Neural cell (in vitro differentiated cells): Measurements from ENCODE around the gene C11orf42. TPM values are rescaled to one million over a fixed set of nuclear protein-coding genes. Genes with fewer than 3 reads are reported as not detected.

Source experiments
- H2AFZ ChIP-seq: fragments of 200-600, 300-800 bp; sonication (generic), shearing (Covaris generic); 2 replicates; pipeline ENCODE4 v1.6.0; 2014; ENCODE audit warnings: low read depth, mild to moderate bottlenecking, antibody characterized with exemption, low read length, moderate library complexity
- H3F3A ChIP-seq: fragments of 200-600 bp; shearing (Covaris generic); 2 replicates; pipeline ENCODE4 v1.6.1; 2016; ENCODE audit warnings: mild to moderate bottlenecking, moderate library complexity, mixed read lengths, antibody characterized with exemption, low read length; ENCODE audit not compliant: insufficient read depth, poor library complexity, severe bottlenecking
- H3K27ac ChIP-seq: fragments of 200-600, 300-800 bp; sonication (generic), shearing (Covaris generic); 2 replicates; pipeline ENCODE4 v1.5.1; 2014; ENCODE audit warnings: mild to moderate bottlenecking, low read length, moderate library complexity
- H3K27me3 ChIP-seq: fragments of 300-800, 200-600 bp; sonication (generic), shearing (Covaris generic); 2 replicates; pipeline ENCODE4 v1.6.0; 2014; ENCODE audit warnings: mild to moderate bottlenecking, low read depth, low read length, moderate library complexity; ENCODE audit not compliant: insufficient read depth
- H3K36me3 ChIP-seq: fragments of 300-800, 200-600 bp; sonication (generic), shearing (Covaris generic); 2 replicates; pipeline ENCODE4 v1.5.1; 2014; ENCODE audit warnings: mild to moderate bottlenecking, antibody characterized with exemption, low read length, moderate library complexity; ENCODE audit not compliant: insufficient read depth
- H3K4me2 ChIP-seq: fragments of 300-800, 200-600 bp; sonication (generic), shearing (Covaris generic); 2 replicates; pipeline ENCODE4 v1.6.0; 2014; ENCODE audit warnings: mild to moderate bottlenecking, low read length
- H3K4me3 ChIP-seq: fragments of 300-800, 200-600 bp; sonication (generic), shearing (Covaris generic); 2 replicates; pipeline ENCODE4 v1.5.1; 2014; ENCODE audit warnings: mild to moderate bottlenecking, low read length, moderate library complexity
- H3K79me2 ChIP-seq: fragments of 200-600 bp; shearing (Covaris generic); replicated peaks from 2 replicates; pipeline ENCODE4 v1.6.0; 2014; ENCODE audit warnings: mild to moderate bottlenecking, low read length, moderate library complexity; ENCODE audit not compliant: insufficient read depth
- H3K9ac ChIP-seq: fragments of 300-800, 200-600 bp; sonication (generic), shearing (Covaris generic); 2 replicates; pipeline ENCODE4 v1.6.1; 2016; ENCODE audit warnings: mild to moderate bottlenecking, low read length, mixed read lengths
- H3K9me2 ChIP-seq: fragments of 200-600 bp; shearing (Covaris generic); 2 replicates; pipeline ENCODE4 v1.6.1; 2016; ENCODE audit warnings: mild to moderate bottlenecking, low read length, mixed read lengths; ENCODE audit not compliant: insufficient read depth
- H3K9me3 ChIP-seq: fragments of 200-600, 300-800 bp; sonication (generic), shearing (Covaris generic); 2 replicates; pipeline ENCODE4 v1.6.1; 2016; ENCODE audit warnings: mild to moderate bottlenecking, mixed run types, low read length, moderate library complexity, mixed read lengths
- H4K20me1 ChIP-seq: fragments of 200-600 bp; shearing (Covaris generic); 2 replicates; pipeline ENCODE4 v1.6.1; 2016; ENCODE audit warnings: mild to moderate bottlenecking, mixed run types; ENCODE audit not compliant: insufficient read depth
- CTCF ChIP-seq: fragments of 450-650 bp; IDR thresholded peaks from 2 replicates; pipeline ENCODE4 v1.5.1; 2014; ENCODE audit warnings: antibody characterized with exemption, mild to moderate bottlenecking, moderate library complexity; ENCODE audit not compliant: poor library complexity, severe bottlenecking
- EP300 ChIP-seq: fragments of 450-650 bp; conservative IDR thresholded peaks from 2 replicates; pipeline ENCODE4 v1.6.1; 2014; ENCODE audit warnings: antibody characterized with exemption, mild to moderate bottlenecking, moderate library complexity; ENCODE audit not compliant: poor library complexity, severe bottlenecking
- EZH2 ChIP-seq: fragments of 200-600, 300-800 bp; shearing (Covaris generic), sonication (generic); IDR thresholded peaks from 2 replicates; pipeline ENCODE4 v1.6.1; 2014; ENCODE audit warnings: antibody characterized with exemption, low read length, borderline replicate concordance, mild to moderate bottlenecking; ENCODE audit not compliant: insufficient read depth, poor library complexity, severe bottlenecking
- MXI1 ChIP-seq: fragments of 450-650 bp; conservative IDR thresholded peaks from 2 replicates; pipeline ENCODE4 v1.6.1; 2014; ENCODE audit warnings: antibody characterized with exemption, mild to moderate bottlenecking; ENCODE audit not compliant: poor library complexity, severe bottlenecking
- POLR2AphosphoS5 ChIP-seq: IDR thresholded peaks from 2 replicates; pipeline ENCODE4 v1.6.1; 2012
- RAD21 ChIP-seq: fragments of 450-650 bp; conservative IDR thresholded peaks from 2 replicates; pipeline ENCODE4 v1.6.1; 2014; ENCODE audit warnings: antibody characterized with exemption, mild to moderate bottlenecking, moderate library complexity
- REST ChIP-seq: IDR thresholded peaks from 2 replicates; pipeline ENCODE4 v1.6.1; 2012; ENCODE audit warnings: borderline replicate concordance
- SMC3 ChIP-seq: fragments of 450-650 bp; conservative IDR thresholded peaks from 2 replicates; pipeline ENCODE4 v1.6.1; 2014; ENCODE audit warnings: antibody characterized with exemption, mild to moderate bottlenecking, moderate library complexity; ENCODE audit not compliant: poor library complexity
- TAF1 ChIP-seq: IDR thresholded peaks from 2 replicates; pipeline ENCODE4 v1.6.1; 2012; ENCODE audit warnings: low read depth
- polyA plus RNA-seq: library from polyadenylated mRNA; depleted of rRNA; stranded (reverse); fragments of >200 nt; gene quantifications from 2 replicates; pipeline ENCODE4 v1.2.3, GENCODE V29; 2014

The C11orf42 gene
- polyA plus RNA-seq, 1 donor from 2014 or later = not detected

- Histone ChIP-seq H4K20me1 (no peaks in the 10 kb centered on the region), H3K79me2 (no peaks in the 10 kb centered on the region), H3K4me2 (no peak overlapping the region), H3K9ac (no peak overlapping the region), H3K27me3 (no peaks in the 10 kb centered on the region), H2AFZ (no peak overlapping the region), H3K4me3 (no peak overlapping the region), H3K9me2 (no peaks in the 10 kb centered on the region), H3K9me3 (no peaks in the 10 kb centered on the region), H3K27ac (no peak overlapping the region), H3F3A (no peaks in the 10 kb centered on the region), H3K36me3 (peaks cover 27% of the 10 kb centered on the region)
- TF ChIP-seq TAF1 (no peak), EZH2 (no peak), CTCF (no peak), POLR2AphosphoS5 (no peak), SMC3 (no peak), REST (no peak), MXI1 (no peak), RAD21 (no peak), EP300 (no peak)
Observed at GRCh38 chr11:6219359-6219758, 14.0 kb downstream of the C11orf42 start.

GRCh38 chr11:6223854-6224253 is 18.5 kb downstream of the C11orf42 start:
- Histone ChIP-seq H3K27me3 (no peaks in the 10 kb centered on the region), H3K9me2 (no peaks in the 10 kb centered on the region), H4K20me1 (no peaks in the 10 kb centered on the region), H3K9ac (no peak overlapping the region), H2AFZ (no peak overlapping the region), H3K79me2 (peaks cover 22% of the 10 kb centered on the region), H3K4me2 (no peak overlapping the region), H3K9me3 (no peaks in the 10 kb centered on the region), H3F3A (no peaks in the 10 kb centered on the region), H3K4me3 (no peak overlapping the region), H3K36me3 (peaks cover 12% of the 10 kb centered on the region), H3K27ac (no peak overlapping the region)
- TF ChIP-seq TAF1 (no peak), SMC3 (no peak), EP300 (no peak), MXI1 (no peak), EZH2 (no peak), POLR2AphosphoS5 (no peak), CTCF (no peak), RAD21 (no peak), REST (no peak)
